ENCODE measurements around the gene BIK.
A peak's percentile ranks its signal among the peaks of the same experiment; 100 is the strongest.

BIK gene

DNA sequence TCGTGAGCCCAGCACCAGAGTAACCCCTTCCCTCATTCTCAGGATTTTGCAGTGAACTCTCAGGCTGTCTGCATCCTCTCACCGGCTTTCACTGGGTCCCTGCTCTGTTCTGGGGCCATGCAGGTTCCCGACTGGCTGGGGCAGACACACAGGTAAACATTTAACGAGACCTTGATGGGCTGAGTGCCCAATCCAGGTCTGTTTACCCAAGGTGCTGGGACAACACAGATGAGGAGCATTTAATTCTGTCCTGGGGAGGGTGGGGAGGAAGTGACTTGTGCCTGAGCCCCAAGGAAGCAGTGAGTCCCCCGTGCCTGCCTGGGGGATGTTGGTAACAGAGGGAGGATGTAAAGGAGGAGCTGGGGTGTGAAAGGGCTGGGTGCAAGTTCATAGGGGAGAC, 4.4 kb downstream of the BIK start:
- H3K4me3 Mint-ChIP-seq: no peak overlapping the region
- DNase-seq (ENCODE audit: low spot score in 2 of 2) (no peak), ATAC-seq (ENCODE audit: low read depth) (no peak)
- H3K9me3 Mint-ChIP-seq: no peaks in the 10 kb centered on the region
- no peak overlapping the region for H3K27ac Mint-ChIP-seq
- H3K36me3 Mint-ChIP-seq: no peaks in the 10 kb centered on the region
- H3K27me3 Mint-ChIP-seq: peaks cover 25% of the 10 kb centered on the region
- H3K4me1 Mint-ChIP-seq: peaks cover 32% of the 10 kb centered on the region

DNA sequence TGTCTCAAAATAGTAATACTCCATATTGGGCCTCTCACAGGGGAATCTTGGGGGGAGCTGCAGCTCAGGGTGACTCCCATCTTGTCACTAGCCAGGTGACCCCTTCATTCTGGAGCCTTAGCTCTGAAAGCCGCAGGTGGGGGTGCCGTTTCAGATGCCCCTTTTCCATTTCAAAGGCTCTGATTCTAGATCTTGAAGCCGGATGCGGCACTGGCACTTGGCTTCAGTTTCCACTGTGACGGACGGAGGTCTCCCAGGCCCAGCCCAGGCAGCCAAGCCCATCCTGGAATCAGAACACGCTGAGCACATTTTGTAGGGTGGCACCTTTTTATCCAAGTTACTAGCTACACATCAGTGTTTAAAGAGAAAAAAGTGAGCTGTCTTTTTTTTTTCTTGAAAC, 6.4 kb downstream of the BIK start:
- H3K4me1 Mint-ChIP-seq: peaks cover 36% of the 10 kb centered on the region
- no peak for ATAC-seq (ENCODE audit: low read depth)
- H3K27me3 Mint-ChIP-seq: peaks cover 26% of the 10 kb centered on the region
- no peak overlapping the region for H3K4me3 Mint-ChIP-seq
- H3K36me3 Mint-ChIP-seq: no peaks in the 10 kb centered on the region
- no peaks in the 10 kb centered on the region for H3K9me3 Mint-ChIP-seq
- H3K27ac Mint-ChIP-seq: no peak overlapping the region
- DNase-seq (ENCODE audit: low spot score in 2 of 2): no peak

DNA sequence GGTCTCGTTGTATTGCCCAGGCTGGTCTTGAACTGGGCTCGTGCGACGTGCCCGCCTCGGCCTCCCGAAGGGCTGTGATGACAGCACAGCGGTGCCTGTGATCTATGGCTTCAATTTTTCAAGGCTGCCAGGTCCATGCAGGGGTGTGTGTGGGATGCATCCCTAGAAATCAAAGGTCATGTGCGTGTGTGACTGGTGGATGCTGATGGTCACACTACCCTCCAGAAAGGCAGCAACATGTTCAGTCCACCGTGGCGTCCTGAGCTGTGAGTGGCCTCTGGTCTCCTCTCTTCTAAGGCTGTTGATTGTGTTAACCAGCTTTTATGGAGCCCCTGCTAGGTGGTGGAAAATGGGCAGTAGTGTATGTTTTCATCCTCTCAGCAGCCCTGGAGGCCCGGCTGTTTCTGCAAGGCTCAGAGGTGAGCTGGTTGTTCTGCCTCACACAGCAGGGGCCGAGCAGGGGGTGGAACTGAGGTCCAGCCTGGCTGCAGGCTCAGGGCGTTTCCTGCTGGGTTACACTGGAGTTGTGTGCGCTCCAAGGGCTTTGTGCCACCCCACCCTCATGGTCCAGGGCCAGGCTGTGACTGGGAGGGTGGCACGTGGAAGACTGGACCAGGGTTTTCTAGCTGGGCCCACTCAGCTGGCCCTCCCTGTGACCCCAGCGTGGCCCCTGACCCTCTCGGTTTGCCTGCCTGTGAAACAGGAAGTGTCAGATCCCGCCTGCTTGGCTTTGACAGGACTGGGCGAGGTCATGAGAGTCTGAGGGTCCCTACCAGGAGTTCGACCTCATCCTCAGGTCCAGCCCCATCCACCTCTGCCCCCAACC, 7.7 kb downstream of the BIK start:
- DNase-seq (ENCODE audit: low spot score in 2 of 2): no peak
- H3K27ac Mint-ChIP-seq: no peak overlapping the region

DNA sequence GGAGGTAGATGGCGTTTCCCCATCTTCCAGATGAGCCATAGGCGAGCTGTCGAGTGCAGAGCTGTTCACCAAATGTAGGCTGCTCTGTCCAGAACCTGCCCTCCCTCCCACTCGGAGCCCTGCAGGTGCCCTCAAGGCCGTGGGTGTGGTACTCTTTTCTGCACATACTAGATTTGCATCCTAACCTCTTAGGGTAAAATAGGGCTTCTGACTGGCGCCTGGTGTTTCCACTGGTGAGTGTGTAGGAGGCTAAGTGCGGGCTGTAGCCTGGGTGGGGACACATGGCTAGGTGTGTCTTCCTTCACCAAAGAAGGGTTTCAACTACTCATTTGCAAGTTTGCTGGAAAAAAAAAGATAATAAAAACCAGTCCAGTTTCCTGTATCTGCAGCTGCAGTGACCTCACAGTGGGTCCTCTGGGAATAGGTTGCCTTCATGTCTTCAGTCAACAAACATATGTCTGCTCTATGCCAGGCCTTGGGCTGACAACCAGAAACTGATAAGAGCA, 8.5 kb downstream of the BIK start:
- DNase-seq (ENCODE audit: low spot score in 2 of 2) (peak; percentile 43 to 46), ATAC-seq (ENCODE audit: low read depth) (peak; percentile 64)
- no peaks in the 10 kb centered on the region for H3K36me3 Mint-ChIP-seq
- H3K4me3 Mint-ChIP-seq: peak overlapping the region; percentile 59
- peaks cover 44% of the 10 kb centered on the region for H3K4me1 Mint-ChIP-seq
- H3K9me3 Mint-ChIP-seq: no peaks in the 10 kb centered on the region
- peaks cover 17% of the 10 kb centered on the region for H3K27me3 Mint-ChIP-seq
- no peak overlapping the region for H3K27ac Mint-ChIP-seq

More for the DNA sequence above, 7.7 kb downstream of the BIK start:
- peak overlapping the region; percentile 59 for H3K4me3 Mint-ChIP-seq
- H3K4me1 Mint-ChIP-seq: peaks cover 44% of the 10 kb centered on the region
- no peak for ATAC-seq (ENCODE audit: low read depth)
- no peaks in the 10 kb centered on the region for H3K36me3 Mint-ChIP-seq
- no peaks in the 10 kb centered on the region for H3K9me3 Mint-ChIP-seq
- H3K27me3 Mint-ChIP-seq: peaks cover 22% of the 10 kb centered on the region

DNA sequence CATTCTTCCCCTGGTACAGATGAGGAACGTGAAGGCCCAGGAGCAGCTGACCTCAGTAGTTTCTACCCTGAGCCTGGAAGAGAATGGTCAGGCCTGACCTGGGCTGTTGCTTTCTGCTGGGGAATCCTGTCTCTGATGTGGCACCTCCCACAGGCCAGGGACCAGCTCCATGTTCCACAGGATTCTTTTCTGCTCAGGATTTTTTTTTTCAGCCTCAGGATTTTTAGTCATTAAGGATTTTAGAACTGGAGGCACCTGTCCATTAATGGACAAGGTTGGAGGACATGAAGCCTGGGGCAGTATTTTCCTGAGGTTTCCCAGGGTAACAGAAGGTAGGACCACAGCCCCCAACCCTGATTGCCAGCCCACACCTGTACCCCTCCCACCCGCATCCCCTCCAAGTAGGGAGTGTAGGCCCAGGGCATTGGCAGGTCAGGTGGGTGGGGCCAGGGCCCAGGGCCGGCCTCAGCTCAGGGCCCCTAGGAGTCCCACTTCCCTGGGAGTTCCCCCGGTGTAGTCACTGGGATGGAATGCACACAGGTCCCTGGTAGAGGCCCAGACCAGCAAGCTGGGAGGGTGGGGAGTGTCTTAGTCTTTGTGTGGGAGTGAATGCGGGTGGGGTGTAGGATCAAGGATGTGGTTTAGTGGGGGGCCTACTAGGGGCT, 16.1 kb downstream of the BIK start:
- Mint-ChIP-seq H3K27me3 (peaks cover 8% of the 10 kb centered on the region), H3K4me1 (peaks cover 21% of the 10 kb centered on the region), H3K4me3 (no peak overlapping the region), H3K9me3 (no peaks in the 10 kb centered on the region), H3K36me3 (no peaks in the 10 kb centered on the region), H3K27ac (no peak overlapping the region)
- DNase-seq (ENCODE audit: low spot score in 2 of 2) (no peak), ATAC-seq (ENCODE audit: low read depth) (no peak)

DNA sequence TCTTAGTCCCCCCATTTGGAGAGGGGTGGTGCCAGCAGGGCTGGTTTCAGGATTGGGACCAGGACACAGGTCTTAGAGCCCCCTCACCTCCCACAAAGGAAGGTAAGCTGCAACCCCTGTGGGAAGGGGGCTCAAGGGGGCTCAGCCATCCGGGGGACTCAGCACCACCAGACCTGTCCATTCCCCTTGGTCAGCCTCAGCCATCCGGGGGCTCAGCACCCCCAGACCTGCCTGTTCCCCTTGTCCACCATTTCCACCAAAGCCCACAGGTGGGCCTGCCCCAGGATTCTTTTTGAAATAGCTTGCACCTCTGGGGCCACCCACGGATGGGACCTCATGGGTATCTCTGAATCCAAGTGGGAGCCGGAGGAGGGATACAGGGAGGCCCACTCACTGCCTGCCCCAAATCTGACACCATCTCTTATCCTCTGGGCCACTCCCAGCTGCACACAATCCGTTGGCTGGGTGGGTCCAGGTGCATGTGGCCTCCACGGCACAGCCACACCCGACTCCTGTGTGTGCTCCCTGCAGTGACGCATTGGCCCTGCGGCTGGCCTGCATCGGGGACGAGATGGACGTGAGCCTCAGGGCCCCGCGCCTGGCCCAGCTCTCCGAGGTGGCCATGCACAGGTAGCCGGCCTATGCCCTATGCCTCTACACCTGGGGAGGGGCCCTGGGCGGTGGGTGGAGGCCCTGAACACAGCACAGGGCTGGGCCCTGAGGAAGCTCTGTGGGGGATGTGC, 16.8 kb downstream of the BIK start:
- ATAC-seq (ENCODE audit: low read depth) (no peak), DNase-seq (ENCODE audit: low spot score in 2 of 2) (no peak)
- Mint-ChIP-seq H3K27me3 (peaks cover 8% of the 10 kb centered on the region), H3K27ac (no peak overlapping the region), H3K4me3 (no peak overlapping the region), H3K36me3 (peaks cover 3% of the 10 kb centered on the region), H3K4me1 (peaks cover 15% of the 10 kb centered on the region), H3K9me3 (no peaks in the 10 kb centered on the region)

DNA sequence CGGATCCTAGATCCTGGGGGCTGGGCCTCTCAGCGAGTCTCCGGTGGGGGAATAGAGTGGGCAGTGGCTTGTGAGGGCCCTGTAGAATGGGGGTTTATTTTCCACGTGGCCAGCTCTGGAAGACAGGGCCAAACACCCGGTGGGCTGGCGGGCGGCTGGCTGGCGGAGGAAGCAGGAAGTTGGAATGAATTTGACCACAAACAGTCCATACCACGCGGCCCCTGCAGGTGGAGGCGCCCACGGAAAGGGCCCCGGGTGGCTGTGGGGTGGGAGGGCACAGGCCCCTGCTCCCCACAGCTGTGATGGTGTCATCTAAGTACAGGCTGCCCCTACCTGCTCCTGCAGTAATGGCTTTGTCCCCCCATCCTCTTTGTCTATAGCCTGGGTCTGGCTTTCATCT, 17.6 kb downstream of the BIK start:
- no peaks in the 10 kb centered on the region for H3K9me3 Mint-ChIP-seq

DNA sequence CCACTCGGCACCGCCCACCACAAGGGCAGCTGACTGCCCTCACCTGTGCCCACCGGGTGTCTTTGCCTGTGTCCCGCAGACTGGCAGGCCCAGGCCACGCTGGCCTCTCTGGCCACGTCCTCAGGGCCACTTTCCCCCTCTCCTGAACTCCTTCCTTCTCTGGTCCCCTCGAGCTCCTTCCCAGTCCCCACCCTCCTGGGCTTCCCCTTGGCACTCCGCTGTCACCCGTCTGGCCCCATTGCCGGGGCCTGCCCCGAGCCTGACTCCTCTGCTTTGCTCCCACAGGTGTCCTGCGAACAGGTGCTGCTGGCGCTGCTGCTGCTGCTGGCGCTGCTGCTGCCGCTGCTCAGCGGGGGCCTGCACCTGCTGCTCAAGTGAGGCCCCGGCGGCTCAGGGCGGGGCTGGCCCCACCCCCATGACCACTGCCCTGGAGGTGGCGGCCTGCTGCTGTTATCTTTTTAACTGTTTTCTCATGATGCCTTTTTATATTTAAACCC, 18.4 kb downstream of the BIK start:
- Mint-ChIP-seq H3K36me3 (peaks cover 4% of the 10 kb centered on the region), H3K9me3 (no peaks in the 10 kb centered on the region), H3K4me3 (no peak overlapping the region), H3K27me3 (peaks cover 6% of the 10 kb centered on the region), H3K4me1 (peaks cover 8% of the 10 kb centered on the region), H3K27ac (peak overlapping the region; percentile 28)
- ATAC-seq (ENCODE audit: low read depth) (peak; percentile 84), DNase-seq (ENCODE audit: low spot score in 2 of 2) (peak in 1 of 2 donors; percentile 39)

More for the DNA sequence above, 17.6 kb downstream of the BIK start:
- peaks cover 3% of the 10 kb centered on the region for H3K36me3 Mint-ChIP-seq
- ATAC-seq (ENCODE audit: low read depth) (no peak), DNase-seq (ENCODE audit: low spot score in 2 of 2) (no peak)
- no peak overlapping the region for H3K4me3 Mint-ChIP-seq
- peaks cover 6% of the 10 kb centered on the region for H3K27me3 Mint-ChIP-seq
- peaks cover 8% of the 10 kb centered on the region for H3K4me1 Mint-ChIP-seq
- no peak overlapping the region for H3K27ac Mint-ChIP-seq

DNA sequence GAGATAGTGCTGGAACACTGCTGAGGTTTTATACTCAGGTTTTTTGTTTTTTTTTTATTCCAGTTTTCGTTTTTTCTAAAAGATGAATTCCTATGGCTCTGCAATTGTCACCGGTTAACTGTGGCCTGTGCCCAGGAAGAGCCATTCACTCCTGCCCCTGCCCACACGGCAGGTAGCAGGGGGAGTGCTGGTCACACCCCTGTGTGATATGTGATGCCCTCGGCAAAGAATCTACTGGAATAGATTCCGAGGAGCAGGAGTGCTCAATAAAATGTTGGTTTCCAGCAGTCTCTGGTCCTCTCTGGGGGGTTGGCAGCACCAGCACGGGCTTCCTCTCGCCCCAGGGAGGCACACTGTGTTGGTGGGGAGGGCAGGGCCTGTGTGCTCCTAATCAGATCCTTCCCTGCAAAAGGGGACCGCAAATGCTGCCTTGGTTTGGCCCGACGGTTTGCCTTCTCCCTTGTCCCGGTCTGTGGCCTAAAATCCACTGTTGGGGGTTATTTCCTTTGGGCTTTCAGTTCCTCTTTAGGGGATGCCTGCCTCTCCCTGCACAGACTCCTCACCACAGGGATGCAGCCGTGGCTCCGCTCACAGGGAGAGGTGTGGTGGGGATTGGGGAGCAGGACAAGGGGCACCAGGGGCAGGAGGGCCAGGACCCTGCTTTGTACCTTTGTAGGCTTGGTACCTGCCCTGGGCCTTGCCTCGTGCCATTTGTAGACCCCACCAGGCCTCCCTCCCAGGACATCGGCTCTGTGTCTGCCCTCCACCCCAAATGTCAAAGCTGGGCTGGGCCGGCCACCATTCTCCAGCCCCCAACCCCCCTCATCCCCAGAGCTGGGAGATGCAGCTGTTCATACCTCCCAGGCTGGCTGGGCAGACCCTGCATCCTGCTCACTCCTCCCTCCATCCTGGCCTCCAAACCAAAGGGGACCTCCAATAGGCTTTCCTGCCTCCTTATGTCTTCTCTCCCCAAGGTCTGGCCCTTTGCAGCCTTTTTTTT, 19.2 kb downstream of the BIK start:
- H3K4me3 Mint-ChIP-seq: no peak overlapping the region
- DNase-seq (ENCODE audit: low spot score in 2 of 2) (no peak), ATAC-seq (ENCODE audit: low read depth) (no peak)
- H3K9me3 Mint-ChIP-seq: no peaks in the 10 kb centered on the region
- H3K36me3 Mint-ChIP-seq: peaks cover 4% of the 10 kb centered on the region
- H3K27me3 Mint-ChIP-seq: peaks cover 6% of the 10 kb centered on the region
- no peak overlapping the region for H3K27ac Mint-ChIP-seq
- H3K4me1 Mint-ChIP-seq: peaks cover 6% of the 10 kb centered on the region

DNA sequence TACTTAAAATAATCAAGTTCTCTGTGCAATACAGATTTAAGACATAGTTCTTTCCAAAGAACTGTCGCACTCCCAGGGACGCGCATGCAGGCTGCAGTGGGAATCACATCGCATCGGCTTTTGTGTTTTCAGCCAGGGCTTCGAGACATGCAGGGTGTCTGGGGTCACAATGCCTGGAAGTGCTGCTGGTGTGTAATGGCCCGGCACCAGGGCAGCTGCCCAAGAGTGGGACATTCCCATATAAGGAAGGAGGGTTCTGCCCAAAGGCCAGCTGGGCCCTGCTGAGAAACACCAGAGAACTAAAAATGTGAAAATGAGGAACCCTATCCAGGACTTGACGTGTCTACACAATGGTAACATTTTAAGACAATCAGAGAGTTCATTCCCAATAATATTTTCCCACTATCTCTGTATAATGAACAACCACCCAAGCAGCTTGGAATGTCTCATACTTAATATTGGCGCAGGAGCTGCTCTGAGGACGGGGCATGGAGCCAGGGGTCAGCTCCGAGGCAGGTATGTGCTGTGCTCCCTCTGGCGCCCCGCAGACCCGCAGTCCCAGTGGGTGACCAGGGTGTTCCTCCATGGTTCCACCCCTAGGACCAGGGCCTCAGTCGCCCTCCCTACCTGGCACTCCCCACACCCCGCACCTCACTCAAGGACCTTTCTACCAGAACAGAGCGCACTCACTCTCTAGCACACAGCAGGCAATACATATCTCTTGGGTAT, 21.4 kb downstream of the BIK start:
- ATAC-seq (ENCODE audit: low read depth) (no peak), DNase-seq (ENCODE audit: low spot score in 2 of 2) (no peak)
- Mint-ChIP-seq H3K9me3 (no peaks in the 10 kb centered on the region), H3K4me1 (peaks cover 11% of the 10 kb centered on the region), H3K27ac (no peak overlapping the region), H3K27me3 (peaks cover 6% of the 10 kb centered on the region), H3K36me3 (peaks cover 8% of the 10 kb centered on the region), H3K4me3 (no peak overlapping the region)

DNA sequence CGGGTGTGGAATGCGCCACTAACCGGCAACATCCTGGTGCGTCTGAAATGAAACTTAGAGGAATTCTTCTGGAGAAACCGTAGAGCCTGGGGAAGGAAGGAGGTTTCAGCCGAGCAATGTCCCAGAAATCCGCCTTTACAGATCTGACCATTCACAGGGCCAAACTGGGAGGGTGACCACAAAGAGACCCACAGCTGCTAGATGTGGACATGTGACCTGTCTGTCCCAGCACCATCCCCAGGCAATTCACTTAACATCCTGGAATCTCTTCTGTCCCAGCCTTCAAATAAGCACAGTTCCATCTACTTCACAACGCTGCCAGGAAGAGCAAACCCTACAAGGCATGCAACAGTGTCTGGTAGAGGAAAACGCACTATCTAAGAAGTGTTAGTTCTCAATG, 22.9 kb downstream of the BIK start:
- Mint-ChIP-seq H3K4me1 (peaks cover 11% of the 10 kb centered on the region), H3K4me3 (no peak overlapping the region), H3K9me3 (no peaks in the 10 kb centered on the region), H3K27ac (no peak overlapping the region), H3K27me3 (peaks cover 4% of the 10 kb centered on the region), H3K36me3 (peaks cover 14% of the 10 kb centered on the region)
- no peak for ATAC-seq (ENCODE audit: low read depth)
- DNase-seq (ENCODE audit: low spot score in 2 of 2): no peak

DNA sequence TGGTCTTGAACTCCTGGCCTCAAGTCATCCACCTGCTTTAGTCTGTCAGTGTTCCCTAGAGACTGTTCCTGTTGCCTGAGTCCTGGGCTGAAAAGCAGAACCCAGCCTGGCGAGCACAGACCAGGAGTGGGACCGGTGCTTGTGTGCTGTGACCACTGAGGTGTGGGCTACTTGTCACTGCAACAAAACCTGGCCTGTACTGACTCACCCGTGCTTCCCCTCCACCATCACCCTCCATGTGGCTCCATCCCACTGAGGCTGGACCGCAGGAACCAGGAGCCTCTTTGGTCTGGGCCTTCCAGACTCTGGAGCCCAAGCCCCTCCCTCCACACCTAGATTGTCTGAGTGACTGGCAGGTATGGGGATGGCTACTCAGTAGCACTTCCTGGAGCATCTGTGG, 24.0 kb downstream of the BIK start:
- H3K36me3 Mint-ChIP-seq: peaks cover 19% of the 10 kb centered on the region
- DNase-seq (ENCODE audit: low spot score in 2 of 2) (no peak), ATAC-seq (ENCODE audit: low read depth) (no peak)
- H3K27ac Mint-ChIP-seq: no peak overlapping the region
- no peaks in the 10 kb centered on the region for H3K9me3 Mint-ChIP-seq
- no peaks in the 10 kb centered on the region for H3K27me3 Mint-ChIP-seq
- H3K4me3 Mint-ChIP-seq: no peak overlapping the region
- peaks cover 7% of the 10 kb centered on the region for H3K4me1 Mint-ChIP-seq
